Skeletal muscle satellite cell (primary cell): ENCODE data around the gene FKRP.

ENCODE experiments used
- H3K27me3 ChIP-seq: 2 replicates; pipeline ENCODE4 v1.7.0; 2013; ENCODE audit warnings: low read length; ENCODE audit not compliant: control insufficient read depth, insufficient read depth
- H3K36me3 ChIP-seq: 2 replicates; pipeline ENCODE4 v1.7.0; 2013; ENCODE audit warnings: mild to moderate bottlenecking, control low read depth, low read length; ENCODE audit not compliant: insufficient read depth
- H3K4me1 ChIP-seq: 2 replicates; pipeline ENCODE4 v1.7.0; 2013; ENCODE audit warnings: low read length; ENCODE audit not compliant: control insufficient read depth, insufficient read depth
- H3K4me2 ChIP-seq: 2 replicates; pipeline ENCODE4 v1.7.0; 2013; ENCODE audit warnings: mild to moderate bottlenecking, low read length
- H3K4me3 ChIP-seq: 2 replicates; pipeline ENCODE4 v1.7.0; 2013; ENCODE audit warnings: low read length
- H3K9ac ChIP-seq: 2 replicates; pipeline ENCODE4 v1.7.0; 2013; ENCODE audit warnings: mild to moderate bottlenecking, low read depth, low read length, moderate library complexity
- H3K9me3 ChIP-seq: replicated peaks from 2 replicates; pipeline ENCODE4 v1.7.0; 2013; ENCODE audit warnings: mild to moderate bottlenecking, control low read depth, low read length

Gene FKRP

DNA sequence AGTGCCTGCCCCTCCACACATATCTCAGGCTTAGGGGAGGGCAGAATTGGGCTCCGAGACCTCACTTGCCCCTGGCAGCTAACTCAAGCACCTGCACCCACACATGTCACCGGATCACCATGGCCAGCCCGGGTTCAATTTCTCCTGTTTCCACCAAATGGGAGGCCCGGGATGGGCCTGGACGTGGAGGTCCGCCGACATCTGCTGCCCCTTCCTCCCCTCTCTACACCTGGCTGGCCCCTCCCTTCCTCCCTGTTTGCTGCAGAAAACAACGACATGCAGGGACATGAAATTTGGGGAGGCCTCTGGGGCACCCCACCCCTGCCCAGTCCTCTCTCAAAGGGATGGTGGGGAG lies 30.3 kb upstream of the FKRP start:
- peaks cover 19% of the 10 kb centered on the region for H3K4me1 ChIP-seq
- H3K36me3 ChIP-seq = peaks cover 21% of the 10 kb centered on the region
- peak overlapping the region; percentile 94 for H3K9ac ChIP-seq
- no peaks in the 10 kb centered on the region for H3K27me3 ChIP-seq
- peak overlapping the region; percentile 92 for H3K4me3 ChIP-seq
- H3K4me2 ChIP-seq = peak overlapping the region; percentile 100
- no peaks in the 10 kb centered on the region for H3K9me3 ChIP-seq

GRCh38 chr19:46715975-46716671 lies 29.7 kb upstream of the FKRP start:
- Histone ChIP-seq H3K9me3 (no peaks in the 10 kb centered on the region), H3K27me3 (no peaks in the 10 kb centered on the region), H3K4me2 (peak overlapping the region; percentile 100), H3K4me1 (peaks cover 19% of the 10 kb centered on the region), H3K9ac (peak overlapping the region; percentile 94), H3K4me3 (peak overlapping the region; percentile 92), H3K36me3 (peaks cover 23% of the 10 kb centered on the region)

DNA sequence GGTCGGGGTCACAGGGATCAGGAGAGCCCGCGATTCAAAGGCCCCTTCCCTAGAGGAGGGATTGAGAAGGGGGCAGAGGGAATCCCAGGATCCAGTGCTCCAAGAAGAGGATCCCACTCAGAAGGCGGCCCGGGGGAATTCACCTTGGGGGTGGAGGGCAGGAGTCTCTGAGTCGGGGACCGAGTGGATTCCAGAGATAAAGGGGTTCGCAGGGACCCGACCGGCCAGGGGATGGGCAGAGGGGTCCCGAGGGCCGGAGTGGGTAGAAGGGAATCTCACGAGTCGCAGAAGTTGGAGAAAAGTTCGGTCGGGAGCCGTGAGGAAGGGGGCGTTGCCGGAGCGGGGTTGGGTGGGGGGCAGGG lies 29.2 kb upstream of the FKRP start:
- H3K4me1 ChIP-seq = peaks cover 19% of the 10 kb centered on the region
- H3K27me3 ChIP-seq = no peaks in the 10 kb centered on the region
- H3K36me3 ChIP-seq = peaks cover 27% of the 10 kb centered on the region
- peak overlapping the region; percentile 94 for H3K9ac ChIP-seq
- peak overlapping the region; percentile 100 for H3K4me2 ChIP-seq
- H3K9me3 ChIP-seq = no peaks in the 10 kb centered on the region
- peak overlapping the region; percentile 92 for H3K4me3 ChIP-seq

DNA sequence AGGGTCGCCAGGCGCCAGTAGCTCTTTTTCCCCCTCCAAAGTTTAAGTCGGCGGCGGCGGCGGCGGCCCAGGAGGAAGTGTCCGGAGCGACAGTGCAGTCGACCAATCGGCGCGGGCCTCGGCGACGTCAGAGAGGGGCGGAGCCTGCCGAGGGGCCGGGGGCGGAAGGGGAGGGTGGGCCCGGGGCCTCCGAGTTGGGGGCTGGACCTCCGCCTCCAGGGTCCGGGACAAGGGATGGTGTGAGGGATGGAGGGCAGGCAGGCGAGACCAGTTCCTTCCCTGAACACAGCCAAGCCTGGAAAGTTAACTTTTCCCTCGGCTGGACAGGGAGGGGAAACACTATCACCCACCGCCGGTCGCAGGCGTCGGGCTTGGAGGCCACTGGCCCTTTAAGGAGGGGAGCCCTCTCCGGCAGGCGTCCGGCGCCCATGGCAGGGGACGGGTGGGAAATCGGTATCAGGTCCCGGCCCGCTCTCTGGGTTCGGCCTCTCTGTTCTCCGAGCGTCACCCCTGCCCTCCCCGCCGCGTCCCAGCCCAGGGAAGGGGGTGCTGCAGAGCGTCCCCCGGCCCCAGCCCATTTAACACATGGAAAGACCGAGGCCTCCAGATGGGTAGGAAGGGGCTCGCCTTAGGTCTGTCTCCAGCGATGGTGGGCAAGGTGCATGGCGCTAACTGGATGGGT lies 28.7 kb upstream of the FKRP start, which contains the start of gene PRKD2:
Gene PRKD2 (minus strand): TSS at position 81 of the 682 bp plus-strand sequence. CDS start 744 bp downstream, outside the sequence.
- H3K9me3 ChIP-seq = no peaks in the 10 kb centered on the region
- peak within 1 kb of the TSS; percentile 94 for H3K9ac ChIP-seq
- H3K4me2 ChIP-seq = peak within 1 kb of the TSS; percentile 100
- peak within 1 kb of the TSS; percentile 92 for H3K4me3 ChIP-seq
- no peaks in the 10 kb centered on the region for H3K27me3 ChIP-seq
- peaks cover 19% of the 10 kb centered on the region for H3K4me1 ChIP-seq
- H3K36me3 ChIP-seq = peaks cover 32% of the 10 kb centered on the region

GRCh38 chr19:46717716-46718143 lies 28.1 kb upstream of the FKRP start:
- no peaks in the 10 kb centered on the region for H3K9me3 ChIP-seq
- H3K36me3 ChIP-seq = peaks cover 38% of the 10 kb centered on the region
- peak overlapping the region; percentile 94 for H3K9ac ChIP-seq
- H3K4me3 ChIP-seq = peak overlapping the region; percentile 92
- H3K4me2 ChIP-seq = peak overlapping the region; percentile 100
- no peaks in the 10 kb centered on the region for H3K27me3 ChIP-seq
- H3K4me1 ChIP-seq = peaks cover 19% of the 10 kb centered on the region

DNA sequence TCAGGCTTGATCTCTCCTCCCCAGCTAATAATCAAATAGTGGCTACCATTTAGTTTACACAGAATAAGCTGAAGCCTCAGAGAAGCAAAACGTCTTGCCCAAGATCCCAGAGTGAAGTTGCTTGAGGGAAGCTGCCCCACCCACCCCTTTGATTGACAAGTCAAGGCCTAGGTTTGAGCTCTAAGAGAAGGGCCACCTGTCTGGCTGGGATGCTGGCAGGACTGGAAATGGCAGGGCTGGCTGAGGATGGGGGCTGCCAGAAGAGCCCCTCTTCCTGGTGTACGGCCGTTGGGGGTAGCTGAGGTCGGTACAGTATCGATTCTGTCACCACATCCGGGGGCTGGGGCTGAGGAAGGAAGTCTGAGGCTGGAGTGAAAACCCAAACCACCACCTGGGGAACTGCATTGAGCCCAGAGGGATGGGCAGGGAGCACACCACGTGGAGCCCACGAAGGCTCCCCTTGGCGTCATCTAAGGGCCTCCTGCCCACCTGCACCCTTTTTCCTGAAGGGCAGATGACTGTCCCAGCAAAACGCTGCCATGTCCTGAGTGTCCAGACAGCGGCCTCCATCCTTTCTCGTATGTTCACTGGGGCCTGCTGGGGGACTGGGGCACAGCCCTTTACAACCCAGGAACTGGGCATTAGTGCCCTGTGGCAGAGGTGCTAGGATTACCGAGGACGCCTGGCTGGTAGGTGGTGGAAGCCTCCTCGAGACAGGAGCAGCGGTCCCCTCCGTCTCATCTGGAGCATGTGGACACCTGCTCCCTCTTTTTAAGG lies 27.5 kb upstream of the FKRP start:
- no peak overlapping the region for H3K9ac ChIP-seq
- no peak overlapping the region for H3K4me3 ChIP-seq
- H3K4me1 ChIP-seq = peaks cover 19% of the 10 kb centered on the region
- no peaks in the 10 kb centered on the region for H3K9me3 ChIP-seq
- H3K36me3 ChIP-seq = peaks cover 44% of the 10 kb centered on the region
- no peaks in the 10 kb centered on the region for H3K27me3 ChIP-seq
- H3K4me2 ChIP-seq = no peak overlapping the region

DNA sequence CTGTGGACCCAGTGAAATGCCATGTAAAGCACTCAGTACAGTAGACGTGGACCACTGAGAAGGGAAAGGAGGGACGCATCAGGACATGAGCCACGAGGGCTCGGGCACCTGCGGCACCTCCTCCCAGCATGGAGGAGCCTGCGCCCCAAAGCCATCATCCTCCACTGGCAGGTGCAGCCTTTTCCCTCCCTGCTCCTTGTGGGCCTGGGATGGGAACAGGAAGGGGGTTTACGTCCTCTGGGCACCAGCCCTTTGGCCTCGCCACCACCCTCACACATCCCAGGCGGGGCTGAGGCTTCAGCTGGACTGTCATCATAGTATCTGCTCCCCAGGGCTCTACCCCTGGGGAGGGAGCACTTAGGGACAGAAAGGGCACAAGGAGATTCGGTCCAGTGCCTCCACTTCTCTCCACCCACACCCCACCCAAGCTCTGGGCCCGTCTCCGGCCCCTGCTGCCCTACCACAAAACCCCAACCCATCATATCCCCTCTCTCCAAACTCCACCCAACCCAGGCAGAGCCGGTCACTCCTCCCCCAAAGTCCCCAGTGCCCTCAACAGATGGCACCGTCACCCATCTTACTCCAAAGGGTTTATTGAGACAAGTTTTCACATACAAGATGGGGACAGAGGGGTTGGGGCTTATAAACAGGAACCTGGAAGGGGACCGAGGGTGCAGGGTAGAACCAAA lies 26.8 kb upstream of the FKRP start:
- H3K4me2 ChIP-seq = no peak overlapping the region
- peaks cover 22% of the 10 kb centered on the region for H3K4me1 ChIP-seq
- no peaks in the 10 kb centered on the region for H3K9me3 ChIP-seq
- H3K4me3 ChIP-seq = no peak overlapping the region
- no peak overlapping the region for H3K9ac ChIP-seq
- H3K36me3 ChIP-seq = peaks cover 50% of the 10 kb centered on the region
- no peaks in the 10 kb centered on the region for H3K27me3 ChIP-seq

DNA sequence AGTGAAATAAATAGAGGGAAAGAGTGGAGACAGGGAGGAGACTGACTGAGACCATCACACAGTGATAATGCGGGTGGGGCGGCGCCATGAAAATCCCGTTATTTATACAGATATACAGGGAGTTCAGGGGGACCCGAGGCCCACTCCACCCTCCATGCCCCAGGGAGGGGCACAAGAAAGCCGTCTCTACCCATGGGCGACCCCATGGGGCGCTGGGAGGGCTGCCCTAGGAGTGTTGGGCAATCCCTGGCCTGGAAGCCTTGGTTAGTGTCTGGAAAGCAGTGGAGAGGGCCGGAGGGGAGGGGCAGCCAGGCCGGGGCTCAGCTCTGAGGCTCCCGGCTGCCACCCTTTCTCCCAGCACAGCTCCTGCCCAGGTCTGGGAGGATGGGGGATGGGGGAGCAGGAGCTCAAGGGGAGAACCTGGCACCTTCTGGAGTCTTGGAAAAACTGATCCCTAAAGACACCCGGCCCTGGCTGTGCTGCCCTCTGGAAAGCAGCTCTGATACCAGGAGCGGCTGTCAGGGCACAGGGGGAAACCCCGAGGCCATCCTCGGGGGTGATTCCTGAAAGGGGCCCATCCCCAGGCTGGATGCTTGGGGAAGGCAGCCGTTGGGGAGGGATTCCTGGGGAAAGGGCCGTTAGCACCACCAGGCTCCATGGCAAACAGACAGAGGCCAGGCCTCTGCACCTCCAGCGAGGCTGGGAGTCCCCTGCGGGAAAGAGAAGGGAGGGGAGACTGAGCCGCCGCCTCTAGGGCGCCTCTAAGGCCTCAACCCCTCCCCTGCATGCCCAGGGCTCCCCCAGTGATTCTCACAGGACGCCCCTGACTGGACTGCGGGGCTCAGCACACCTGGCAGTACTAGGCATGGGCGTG lies 26.0 kb upstream of the FKRP start:
- Histone ChIP-seq H3K4me3 (no peak overlapping the region), H3K36me3 (peaks cover 57% of the 10 kb centered on the region), H3K9me3 (no peaks in the 10 kb centered on the region), H3K4me1 (peaks cover 19% of the 10 kb centered on the region), H3K27me3 (no peaks in the 10 kb centered on the region), H3K4me2 (no peak overlapping the region), H3K9ac (no peak overlapping the region)

DNA sequence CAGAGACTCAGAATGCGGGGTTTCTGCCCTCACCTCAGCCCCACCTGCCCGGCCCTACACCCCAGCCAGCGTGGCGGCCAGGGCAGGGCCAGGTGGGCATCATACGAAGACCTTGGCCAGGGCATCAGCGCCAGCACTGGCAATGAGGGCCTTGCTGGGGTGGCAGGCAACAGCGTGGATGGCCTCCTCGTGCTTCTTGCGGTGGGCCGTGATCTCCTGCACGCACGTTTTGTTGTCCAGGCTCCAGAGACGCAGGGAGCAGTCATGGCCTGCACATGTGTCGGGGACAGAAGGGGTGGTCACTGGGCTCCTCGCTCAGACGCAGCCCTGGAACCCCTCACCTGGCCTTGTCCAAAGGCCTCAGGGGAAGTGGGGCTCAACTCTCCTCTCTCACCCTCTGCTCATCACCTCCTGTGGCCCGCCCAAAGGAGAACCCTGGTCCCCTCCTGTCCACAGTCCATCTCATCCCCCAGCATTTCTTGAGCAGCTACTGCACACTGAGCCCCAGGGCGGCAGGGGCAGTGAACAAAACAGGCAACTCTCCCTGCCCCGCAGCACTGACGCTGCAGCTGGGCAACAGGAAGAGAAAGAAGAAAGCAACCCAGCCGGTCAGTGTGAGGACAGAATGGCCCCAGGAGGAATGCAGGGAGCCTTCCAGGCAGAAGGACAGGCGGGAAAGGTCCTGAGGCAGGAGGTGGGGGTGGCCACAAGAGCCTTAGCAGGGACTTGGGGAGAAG lies 25.2 kb upstream of the FKRP start:
- peaks cover 63% of the 10 kb centered on the region for H3K36me3 ChIP-seq
- H3K9ac ChIP-seq = no peak overlapping the region
- peaks cover 11% of the 10 kb centered on the region for H3K4me1 ChIP-seq

More for the DNA sequence above, 25.2 kb upstream of the FKRP start:
- Histone ChIP-seq H3K4me2 (no peak overlapping the region), H3K4me3 (no peak overlapping the region), H3K9me3 (no peaks in the 10 kb centered on the region), H3K27me3 (no peaks in the 10 kb centered on the region)
